LNCaP clone FGC (cell line): Measurements from ENCODE around the gene TMEM108.

Experiments
- DNase-seq: peaks from one replicate; pipeline ENCODE4 v3.0.0-alpha.2; 2011; ENCODE audit warnings: low read depth
- H3K4me3 ChIP-seq: 2 replicates; pipeline ENCODE4 v1.5.1; 2011; ENCODE audit warnings: mild to moderate bottlenecking, low read depth, low read length, control low read depth
- CTCF ChIP-seq: IDR thresholded peaks from 2 replicates; pipeline ENCODE4 v1.5.1; 2012; ENCODE audit warnings: mild to moderate bottlenecking; ENCODE audit not compliant: control insufficient read depth, insufficient read depth; ENCODE audit errors: extremely low read depth

Gene TMEM108

GRCh38 chr3:133296981-133297380 lies 258.8 kb downstream of the TMEM108 start:
- TF ChIP-seq CTCF, result no peak
- no peak overlapping the region for H3K4me3 ChIP-seq
- DNase-seq, result no peak

- no peak for TF ChIP-seq CTCF
- H3K4me3 ChIP-seq, result no peak overlapping the region
- no peak for DNase-seq
These were observed 261.9 kb downstream of the TMEM108 start for GRCh38 chr3:133300102-133300501.

GRCh38 chr3:133301194-133301593 lies 263.0 kb downstream of the TMEM108 start:
- no peak for TF ChIP-seq CTCF
- no peak overlapping the region for H3K4me3 ChIP-seq
- DNase-seq, result no peak

GRCh38 chr3:133301731-133302130 lies 263.5 kb downstream of the TMEM108 start:
- H3K4me3 ChIP-seq, result no peak overlapping the region
- DNase-seq, result no peak
- no peak for TF ChIP-seq CTCF

- no peak overlapping the region for H3K4me3 ChIP-seq
- TF ChIP-seq CTCF, result no peak
- DNase-seq, result no peak
These were observed 265.2 kb downstream of the TMEM108 start for GRCh38 chr3:133303430-133303829.

- H3K4me3 ChIP-seq, result no peak overlapping the region
- no peak for TF ChIP-seq CTCF
- DNase-seq, result no peak
These were observed 279.7 kb downstream of the TMEM108 start for GRCh38 chr3:133317866-133318265.

- DNase-seq, result no peak
- no peak overlapping the region for H3K4me3 ChIP-seq
- no peak for TF ChIP-seq CTCF
These were observed 290.2 kb downstream of the TMEM108 start for GRCh38 chr3:133328373-133328772.
